ENCODE data around the gene ABCA1. TPM values are rescaled to one million over a fixed set of nuclear protein-coding genes. Genes with fewer than 3 reads are reported as not detected.
A peak's percentile ranks its signal among the peaks of the same experiment; 100 is the strongest.
"Not testable (repeated sequence)": the region's sequence is repeated elsewhere in the genome, so short reads cannot be mapped to it uniquely, and the experiment has no call there.

The ABCA1 gene
- polyA plus RNA-seq = under 1 TPM in 2 of 3 donors, not detected in 1; 0.09 to 0.10 TPM

- H3K27ac Mint-ChIP-seq = peak within 1 kb of the TSS in 4 of 6 donors; percentile 56 to 78 (median 68)
These were observed at the start of gene ABCA1 for GRCh38 chr9:104927912-104928740. TSS of gene ABCA1 (minus strand) at chr9:104928155. CDS start at chr9:104903679, 24,476 bp downstream.

GRCh38 chr9:104977580-104977979, 49.6 kb upstream of the ABCA1 start:
- no peaks in the 10 kb centered on the region for H3K36me3 Mint-ChIP-seq
- H3K27me3 Mint-ChIP-seq (ENCODE audit: low read depth in 3 of 3) = peaks cover 4 to 10% (median 7%) of the 10 kb centered on the region in 3 donors
- DNase-seq = no peak
- H3K4me3 Mint-ChIP-seq = no peak overlapping the region
- no peak overlapping the region for H3K27ac Mint-ChIP-seq
- H3K4me1 Mint-ChIP-seq = peaks cover 3 to 7% of the 10 kb centered on the region in 2 donors
- H3K9me3 Mint-ChIP-seq = no peaks in the 10 kb centered on the region

More at GRCh38 chr9:104927912-104928740, at the start of gene ABCA1:
- H3K4me3 Mint-ChIP-seq = peak within 1 kb of the TSS; percentile 77 to 93 (median 89)
- DNase-seq = peak; percentile 37 to 49 (median 46)
- H3K9me3 Mint-ChIP-seq = no peaks in the 10 kb centered on the region
- no peaks in the 10 kb centered on the region for H3K36me3 Mint-ChIP-seq
- H3K4me1 Mint-ChIP-seq = peaks cover 24 to 30% of the 10 kb centered on the region in 2 donors
- peaks cover 16 to 21% (median 20%) of the 10 kb centered on the region in 3 donors for H3K27me3 Mint-ChIP-seq (ENCODE audit: low read depth in 3 of 3)

- H3K36me3 Mint-ChIP-seq = no peaks in the 10 kb centered on the region
These were observed 49.2 kb upstream of the ABCA1 start for GRCh38 chr9:104977168-104977567.

GRCh38 chr9:104975966-104976595, 48.1 kb upstream of the ABCA1 start:
- not testable (repeated sequence) for H3K9me3 Mint-ChIP-seq, H3K27ac Mint-ChIP-seq, DNase-seq, H3K4me3 Mint-ChIP-seq, H3K36me3 Mint-ChIP-seq, H3K4me1 Mint-ChIP-seq
- peaks cover 2 to 12% (median 7%) of the 10 kb centered on the region in 3 donors for H3K27me3 Mint-ChIP-seq (ENCODE audit: low read depth in 3 of 3)

More at GRCh38 chr9:104977168-104977567, 49.2 kb upstream of the ABCA1 start:
- Mint-ChIP-seq H3K4me3 (no peak overlapping the region), H3K27me3 (ENCODE audit: low read depth in 3 of 3) (peaks cover 2 to 10% (median 7%) of the 10 kb centered on the region in 3 donors), H3K9me3 (no peaks in the 10 kb centered on the region), H3K27ac (no peak overlapping the region), H3K4me1 (peaks cover 0 to 3% of the 10 kb centered on the region in 2 donors)
- DNase-seq = no peak

- H3K27me3 Mint-ChIP-seq (ENCODE audit: low read depth in 3 of 3) = peaks cover 4 to 12% (median 9%) of the 10 kb centered on the region in 3 donors
- no peaks in the 10 kb centered on the region for H3K9me3 Mint-ChIP-seq
- no peak overlapping the region for H3K4me3 Mint-ChIP-seq
- H3K27ac Mint-ChIP-seq = no peak overlapping the region
- DNase-seq = no peak
- H3K36me3 Mint-ChIP-seq = peaks cover 0 to 3% (median 0%) of the 10 kb centered on the region in 3 donors
- no peaks in the 10 kb centered on the region for H3K4me1 Mint-ChIP-seq
These were observed 46.4 kb upstream of the ABCA1 start for GRCh38 chr9:104974053-104974962.

- no peak for DNase-seq
- peaks cover 11 to 12% of the 10 kb centered on the region in 2 donors for H3K4me1 Mint-ChIP-seq
- peaks cover 7 to 14% (median 12%) of the 10 kb centered on the region in 3 donors for H3K27me3 Mint-ChIP-seq (ENCODE audit: low read depth in 3 of 3)
- no peak overlapping the region for H3K27ac Mint-ChIP-seq
- H3K36me3 Mint-ChIP-seq = peaks cover 0 to 3% (median 0%) of the 10 kb centered on the region in 3 donors
- H3K4me3 Mint-ChIP-seq = no peak overlapping the region
- no peaks in the 10 kb centered on the region for H3K9me3 Mint-ChIP-seq
These were observed 44.4 kb upstream of the ABCA1 start for GRCh38 chr9:104972242-104972866.

- Mint-ChIP-seq H3K4me3 (no peak overlapping the region), H3K27ac (no peak overlapping the region), H3K9me3 (no peaks in the 10 kb centered on the region), H3K27me3 (ENCODE audit: low read depth in 3 of 3) (peaks cover 5 to 11% (median 10%) of the 10 kb centered on the region in 3 donors), H3K4me1 (peaks cover 11 to 12% of the 10 kb centered on the region in 2 donors), H3K36me3 (peaks cover 0 to 3% (median 0%) of the 10 kb centered on the region in 3 donors)
- DNase-seq = no peak
These were observed 43.6 kb upstream of the ABCA1 start for GRCh38 chr9:104971511-104971910.

GRCh38 chr9:104970271-104970987, 42.5 kb upstream of the ABCA1 start:
- Mint-ChIP-seq H3K4me3 (no peak overlapping the region), H3K4me1 (peaks cover 11 to 12% of the 10 kb centered on the region in 2 donors), H3K27ac (no peak overlapping the region), H3K27me3 (ENCODE audit: low read depth in 3 of 3) (peaks cover 5 to 12% (median 10%) of the 10 kb centered on the region in 3 donors), H3K36me3 (peaks cover 0 to 3% (median 0%) of the 10 kb centered on the region in 3 donors), H3K9me3 (no peaks in the 10 kb centered on the region)
- DNase-seq = no peak

GRCh38 chr9:104969116-104969515, 41.2 kb upstream of the ABCA1 start:
- Mint-ChIP-seq H3K27ac (peak overlapping the region in 3 of 6 donors; percentile 9 to 78 (median 57)), H3K9me3 (no peaks in the 10 kb centered on the region), H3K4me3 (peak overlapping the region; percentile 93 to 98 (median 95)), H3K36me3 (peaks cover 0 to 3% (median 0%) of the 10 kb centered on the region in 3 donors), H3K27me3 (ENCODE audit: low read depth in 3 of 3) (peaks cover 5 to 10% (median 10%) of the 10 kb centered on the region in 3 donors), H3K4me1 (peaks cover 11 to 12% of the 10 kb centered on the region in 2 donors)
- no peak for DNase-seq

GRCh38 chr9:104968025-104968982, 40.3 kb upstream of the ABCA1 start:
- peak; percentile 87 to 90 (median 88) for DNase-seq
- Mint-ChIP-seq H3K27ac (peak overlapping the region; percentile 78 to 91 (median 87)), H3K9me3 (no peaks in the 10 kb centered on the region), H3K27me3 (ENCODE audit: low read depth in 3 of 3) (peaks cover 5 to 10% (median 8%) of the 10 kb centered on the region in 3 donors), H3K36me3 (peaks cover 0 to 3% (median 0%) of the 10 kb centered on the region in 3 donors), H3K4me3 (peak overlapping the region; percentile 93 to 98 (median 95)), H3K4me1 (peaks cover 11 to 12% of the 10 kb centered on the region in 2 donors)

- Mint-ChIP-seq H3K4me3 (no peak overlapping the region), H3K9me3 (no peaks in the 10 kb centered on the region), H3K27me3 (ENCODE audit: low read depth in 3 of 3) (peaks cover 3 to 10% (median 7%) of the 10 kb centered on the region in 3 donors), H3K4me1 (peaks cover 2 to 5% of the 10 kb centered on the region in 2 donors), H3K36me3 (no peaks in the 10 kb centered on the region), H3K27ac (no peak overlapping the region)
- DNase-seq = no peak
These were observed 35.1 kb upstream of the ABCA1 start for GRCh38 chr9:104963076-104963475.

Measured in immature natural killer cell (primary cell).